ENCODE measurements around the gene WIPI1.

GRCh38 chr17:68461122-68461539 lies 3.8 kb upstream of the WIPI1 start:
- no peak for TF ChIP-seq CTCF (IDR thresholded peaks at IDR 0.05)
- no peak for TF ChIP-seq TCF7L2 (IDR thresholded peaks at IDR 0.05; ENCODE audit: low read depth, low read length)
- TF ChIP-seq REST (IDR thresholded peaks at IDR 0.05; ENCODE audit: insufficient read depth in 1 of 2, low read depth in 2 of 2, low read length in 1 of 2): no peak
- TF ChIP-seq POLR2AphosphoS5 (IDR thresholded peaks at IDR 0.05; ENCODE audit: low read depth, low read length): no peak
- TF ChIP-seq SIN3A (IDR thresholded peaks at IDR 0.05; ENCODE audit: borderline replicate concordance, insufficient read depth, low read depth, low read length): no peak

Measured in Panc1 (cell line).